Measurements from ENCODE around the gene CCDC91. TPM values are rescaled to one million over a fixed set of nuclear protein-coding genes. Genes with fewer than 3 reads are reported as not detected.

Gene CCDC91
- total RNA-seq, 1 donor, result 192 TPM

DNA sequence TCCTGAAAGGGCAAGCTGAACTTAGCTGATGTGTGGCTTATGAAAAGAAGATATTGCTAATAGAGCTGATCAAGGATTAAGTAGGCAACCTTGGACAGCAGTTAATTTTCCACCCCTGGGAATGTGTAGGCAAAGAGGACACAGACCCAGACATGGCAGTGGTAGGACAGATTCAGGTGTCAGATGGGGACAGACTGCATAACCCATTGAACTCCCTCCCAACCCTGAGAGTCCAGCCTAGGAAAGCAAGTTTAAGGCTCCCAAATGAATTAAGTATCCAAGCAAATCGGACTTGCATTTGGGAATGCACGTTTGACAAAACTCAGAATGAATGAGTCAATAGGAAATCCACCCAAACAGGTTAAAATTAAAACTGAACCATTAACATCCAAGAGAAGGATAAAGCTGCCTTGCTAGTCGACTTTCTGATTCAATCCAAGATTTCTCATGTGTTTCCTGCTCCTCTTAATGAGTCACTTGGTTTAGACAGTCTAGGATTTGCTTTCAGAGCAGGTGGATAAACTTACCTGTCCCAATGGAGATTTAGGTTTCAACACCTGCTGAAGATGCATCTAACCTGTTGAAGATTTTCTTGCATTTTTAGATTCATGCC is 385.4 kb downstream of the CCDC91 start:
- Histone ChIP-seq H3K9me3 (ENCODE audit: low read depth, low read length) (no peaks in the 10 kb centered on the region), H3K4me3 (ENCODE audit: low read length) (no peak overlapping the region), H3K27me3 (ENCODE audit: insufficient read depth, low read length) (no peaks in the 10 kb centered on the region), H3K4me1 (ENCODE audit: insufficient read depth, low read length) (no peaks in the 10 kb centered on the region)

GRCh38 chr12:28578361-28578760 is 388.1 kb downstream of the CCDC91 start:
- Histone ChIP-seq H3K9me3 (ENCODE audit: low read depth, low read length) (no peaks in the 10 kb centered on the region), H3K4me1 (ENCODE audit: insufficient read depth, low read length) (no peaks in the 10 kb centered on the region), H3K27me3 (ENCODE audit: insufficient read depth, low read length) (no peaks in the 10 kb centered on the region), H3K4me3 (ENCODE audit: low read length) (no peak overlapping the region)

DNA sequence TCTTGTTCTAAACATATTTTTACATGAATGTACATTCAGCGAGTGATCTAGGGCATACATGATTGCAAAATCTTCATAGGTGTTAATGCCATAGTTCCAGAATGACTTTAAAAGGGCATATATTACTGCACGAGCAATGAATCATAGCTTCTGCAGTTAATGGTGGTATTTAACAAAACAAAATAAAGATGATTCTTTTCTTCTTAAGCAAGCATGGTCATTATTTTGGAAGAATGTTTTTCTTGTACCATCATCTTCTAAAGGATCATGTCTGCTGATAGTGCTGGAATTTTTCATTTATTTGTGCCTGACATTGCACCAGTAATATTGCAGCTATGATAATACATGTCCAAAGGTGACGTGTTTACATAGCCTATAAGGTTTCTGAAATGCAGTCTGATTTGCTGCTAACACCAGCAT is 388.6 kb downstream of the CCDC91 start:
- Histone ChIP-seq H3K4me1 (ENCODE audit: insufficient read depth, low read length) (no peaks in the 10 kb centered on the region), H3K27me3 (ENCODE audit: insufficient read depth, low read length) (no peaks in the 10 kb centered on the region), H3K4me3 (ENCODE audit: low read length) (no peak overlapping the region), H3K9me3 (ENCODE audit: low read depth, low read length) (no peaks in the 10 kb centered on the region)

GRCh38 chr12:28582672-28583376 is 392.6 kb downstream of the CCDC91 start:
- H3K4me1 ChIP-seq (ENCODE audit: insufficient read depth, low read length), result no peaks in the 10 kb centered on the region
- no peaks in the 10 kb centered on the region for H3K27me3 ChIP-seq (ENCODE audit: insufficient read depth, low read length)
- H3K4me3 ChIP-seq (ENCODE audit: low read length), result no peak overlapping the region
- H3K9me3 ChIP-seq (ENCODE audit: low read depth, low read length), result no peaks in the 10 kb centered on the region

DNA sequence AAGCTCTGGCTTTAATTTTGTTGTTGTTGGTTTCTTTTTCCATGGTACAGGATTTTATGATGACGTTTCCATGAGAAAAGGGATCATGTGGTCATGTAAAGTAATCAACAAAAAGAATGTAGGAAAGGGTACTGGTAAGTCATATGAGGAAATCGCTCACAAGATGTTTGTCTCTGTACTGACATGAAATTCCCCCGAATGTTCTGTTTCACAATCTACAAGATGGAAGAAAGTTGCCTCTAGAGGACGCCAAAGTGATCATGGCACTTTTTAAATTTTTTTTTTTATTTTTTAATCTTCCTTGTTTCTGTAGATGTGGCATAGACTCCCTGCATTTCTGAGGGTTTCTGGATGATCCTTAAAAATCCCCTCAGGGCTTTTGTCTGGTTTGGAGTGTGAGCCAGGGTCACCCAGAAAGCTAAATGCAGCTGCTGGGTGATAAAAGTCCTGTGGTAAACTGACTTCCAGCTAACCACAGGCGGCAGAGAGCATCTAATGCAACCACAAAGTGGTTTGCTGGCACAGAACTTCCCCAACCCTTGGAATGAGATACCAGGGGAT is 393.5 kb downstream of the CCDC91 start:
- no peak overlapping the region for H3K4me3 ChIP-seq (ENCODE audit: low read length)
- no peaks in the 10 kb centered on the region for H3K27me3 ChIP-seq (ENCODE audit: insufficient read depth, low read length)
- H3K9me3 ChIP-seq (ENCODE audit: low read depth, low read length), result no peaks in the 10 kb centered on the region
- H3K4me1 ChIP-seq (ENCODE audit: insufficient read depth, low read length), result no peaks in the 10 kb centered on the region

GRCh38 chr12:28585146-28585545 is 394.9 kb downstream of the CCDC91 start:
- Histone ChIP-seq H3K27me3 (ENCODE audit: insufficient read depth, low read length) (no peaks in the 10 kb centered on the region), H3K4me3 (ENCODE audit: low read length) (no peak overlapping the region), H3K9me3 (ENCODE audit: low read depth, low read length) (no peaks in the 10 kb centered on the region), H3K4me1 (ENCODE audit: insufficient read depth, low read length) (no peaks in the 10 kb centered on the region)

DNA sequence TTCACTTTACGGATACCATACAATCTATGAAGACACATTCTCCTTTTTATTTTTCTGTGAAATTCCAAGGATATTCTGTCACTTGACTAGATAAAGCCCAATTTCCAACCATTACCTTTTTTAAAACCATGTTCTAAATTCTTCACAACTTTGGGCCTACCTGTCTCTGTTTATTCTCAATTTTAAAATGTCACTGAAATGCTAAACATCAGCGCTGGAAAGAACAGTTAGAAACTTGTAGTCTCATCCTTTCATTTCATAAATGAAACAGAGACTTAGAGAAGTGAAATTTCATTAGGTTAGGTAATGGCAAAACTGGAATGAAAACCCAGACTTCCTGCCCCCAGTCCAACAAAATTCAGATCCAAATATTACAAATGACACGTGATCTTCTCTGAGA is 396.2 kb downstream of the CCDC91 start:
- H3K27me3 ChIP-seq (ENCODE audit: insufficient read depth, low read length), result no peaks in the 10 kb centered on the region
- no peak overlapping the region for H3K4me3 ChIP-seq (ENCODE audit: low read length)
- no peaks in the 10 kb centered on the region for H3K9me3 ChIP-seq (ENCODE audit: low read depth, low read length)
- no peaks in the 10 kb centered on the region for H3K4me1 ChIP-seq (ENCODE audit: insufficient read depth, low read length)

GRCh38 chr12:28591831-28592230 is 401.6 kb downstream of the CCDC91 start:
- no peak overlapping the region for H3K4me3 ChIP-seq (ENCODE audit: low read length)
- no peaks in the 10 kb centered on the region for H3K4me1 ChIP-seq (ENCODE audit: insufficient read depth, low read length)
- H3K27me3 ChIP-seq (ENCODE audit: insufficient read depth, low read length), result peaks cover 2% of the 10 kb centered on the region
- H3K9me3 ChIP-seq (ENCODE audit: low read depth, low read length), result peaks cover 15% of the 10 kb centered on the region

Other genes with a start within 250 kb of the CCDC91 start
- not detected for gene PTHLH, start 217.7 kb upstream of the CCDC91 start, total RNA-seq

All from mononuclear cell (primary cell).